NCI-H187 (cell line): ENCODE measurements around the gene EXOSC2.
"Not testable (repeated sequence)": the region's sequence is repeated elsewhere in the genome, so short reads cannot be mapped to it uniquely, and the experiment has no call there.

Source experiments
- DNase-seq, 2 experiments: peaks; one replicate each; lab custom pipeline; 2025; lab: John Stamatoyannopoulos, UW

EXOSC2 gene

GRCh38 chr9:130668196-130668595 lies 25.4 kb upstream of the EXOSC2 start:
- no peak for DNase-seq

GRCh38 chr9:130668659-130669058 lies 24.9 kb upstream of the EXOSC2 start:
- DNase-seq = no peak

- no peak for DNase-seq
Observed at GRCh38 chr9:130669965-130670364, 23.6 kb upstream of the EXOSC2 start.

GRCh38 chr9:130670644-130671043 lies 22.9 kb upstream of the EXOSC2 start:
- no peak for DNase-seq

GRCh38 chr9:130672466-130672865 lies 21.1 kb upstream of the EXOSC2 start:
- no peak for DNase-seq

- no peak for DNase-seq
Observed at GRCh38 chr9:130672933-130673615, 20.5 kb upstream of the EXOSC2 start.

- no peak for DNase-seq
Observed at GRCh38 chr9:130675396-130675795, 18.2 kb upstream of the EXOSC2 start.

GRCh38 chr9:130677252-130677651 lies 16.3 kb upstream of the EXOSC2 start:
- no peak for DNase-seq

GRCh38 chr9:130680836-130681768 lies 12.5 kb upstream of the EXOSC2 start:
- DNase-seq = peak; percentile 15 to 53

- DNase-seq = no peak
Observed at GRCh38 chr9:130681769-130682420, 11.7 kb upstream of the EXOSC2 start.

- peak; percentile 10 to 38 for DNase-seq
Observed at GRCh38 chr9:130682421-130683121, 11.0 kb upstream of the EXOSC2 start.

- no peak for DNase-seq
Observed at GRCh38 chr9:130685104-130685503, 8.5 kb upstream of the EXOSC2 start.

- not testable (repeated sequence) for DNase-seq
Observed at GRCh38 chr9:130685945-130686344, 7.6 kb upstream of the EXOSC2 start.

- DNase-seq = no peak
Observed at GRCh38 chr9:130687615-130688014, 6.0 kb upstream of the EXOSC2 start.

- DNase-seq = no peak
Observed at GRCh38 chr9:130688072-130688471, 5.5 kb upstream of the EXOSC2 start.

- DNase-seq = no peak
Observed at GRCh38 chr9:130689572-130689936, 4.0 kb upstream of the EXOSC2 start.

GRCh38 chr9:130689937-130690700 lies 3.5 kb upstream of the EXOSC2 start:
- DNase-seq = peak in 1 of 2 experiments; percentile 18

- no peak for DNase-seq
Observed at GRCh38 chr9:130692321-130692720, 1.3 kb upstream of the EXOSC2 start.

GRCh38 chr9:130693101-130693425 lies 517 bp upstream of the EXOSC2 start:
- no peak for DNase-seq

- DNase-seq = no peak
Observed at GRCh38 chr9:130694205-130694604, 625 bp downstream of the EXOSC2 start.

- no peak for DNase-seq
Observed at GRCh38 chr9:130696139-130696650, 2.6 kb downstream of the EXOSC2 start.
